ENCODE results near the gene CRYBB2. TPM values are rescaled to one million over a fixed set of nuclear protein-coding genes. Genes with fewer than 3 reads are reported as not detected.

CRYBB2 gene, protein sequence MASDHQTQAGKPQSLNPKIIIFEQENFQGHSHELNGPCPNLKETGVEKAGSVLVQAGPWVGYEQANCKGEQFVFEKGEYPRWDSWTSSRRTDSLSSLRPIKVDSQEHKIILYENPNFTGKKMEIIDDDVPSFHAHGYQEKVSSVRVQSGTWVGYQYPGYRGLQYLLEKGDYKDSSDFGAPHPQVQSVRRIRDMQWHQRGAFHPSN
- total RNA-seq, result not detected

DNA sequence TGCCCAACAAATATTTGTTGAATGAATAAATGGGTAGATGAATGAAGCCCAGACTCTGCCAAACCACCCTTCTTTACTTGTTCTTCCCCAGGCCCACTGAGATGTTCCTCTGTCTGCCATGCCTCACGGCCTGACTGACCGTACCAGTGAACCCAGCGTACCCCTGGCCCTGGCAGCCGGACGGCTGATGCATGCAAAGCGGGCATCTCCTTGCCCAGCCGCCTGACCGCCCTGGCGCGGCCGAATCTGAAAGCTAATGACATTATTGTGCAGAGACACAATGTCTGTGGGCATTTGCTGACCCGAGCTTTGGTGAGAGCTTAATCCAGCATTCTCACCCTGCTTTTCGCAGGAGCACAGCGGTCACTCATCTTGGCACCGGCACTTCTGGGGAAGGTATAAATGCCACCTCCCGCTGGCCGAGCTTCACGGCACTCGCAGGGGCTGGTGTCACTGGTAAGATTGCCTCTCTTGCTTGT is at the start of gene CRYBB2:
Gene CRYBB2, plus strand, starts transcription at position 429 of the 479 bp plus-strand sequence. CDS start 1,791 bp downstream, outside the sequence.
- DNase-seq (ENCODE audit: low spot score) (no peak), ATAC-seq (ENCODE audit: low FRiP score) (no peak)
- TF ChIP-seq, protein P1, sequence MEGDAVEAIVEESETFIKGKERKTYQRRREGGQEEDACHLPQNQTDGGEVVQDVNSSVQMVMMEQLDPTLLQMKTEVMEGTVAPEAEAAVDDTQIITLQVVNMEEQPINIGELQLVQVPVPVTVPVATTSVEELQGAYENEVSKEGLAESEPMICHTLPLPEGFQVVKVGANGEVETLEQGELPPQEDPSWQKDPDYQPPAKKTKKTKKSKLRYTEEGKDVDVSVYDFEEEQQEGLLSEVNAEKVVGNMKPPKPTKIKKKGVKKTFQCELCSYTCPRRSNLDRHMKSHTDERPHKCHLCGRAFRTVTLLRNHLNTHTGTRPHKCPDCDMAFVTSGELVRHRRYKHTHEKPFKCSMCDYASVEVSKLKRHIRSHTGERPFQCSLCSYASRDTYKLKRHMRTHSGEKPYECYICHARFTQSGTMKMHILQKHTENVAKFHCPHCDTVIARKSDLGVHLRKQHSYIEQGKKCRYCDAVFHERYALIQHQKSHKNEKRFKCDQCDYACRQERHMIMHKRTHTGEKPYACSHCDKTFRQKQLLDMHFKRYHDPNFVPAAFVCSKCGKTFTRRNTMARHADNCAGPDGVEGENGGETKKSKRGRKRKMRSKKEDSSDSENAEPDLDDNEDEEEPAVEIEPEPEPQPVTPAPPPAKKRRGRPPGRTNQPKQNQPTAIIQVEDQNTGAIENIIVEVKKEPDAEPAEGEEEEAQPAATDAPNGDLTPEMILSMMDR (IDR thresholded peaks at IDR 0.05), result no peak

DNA sequence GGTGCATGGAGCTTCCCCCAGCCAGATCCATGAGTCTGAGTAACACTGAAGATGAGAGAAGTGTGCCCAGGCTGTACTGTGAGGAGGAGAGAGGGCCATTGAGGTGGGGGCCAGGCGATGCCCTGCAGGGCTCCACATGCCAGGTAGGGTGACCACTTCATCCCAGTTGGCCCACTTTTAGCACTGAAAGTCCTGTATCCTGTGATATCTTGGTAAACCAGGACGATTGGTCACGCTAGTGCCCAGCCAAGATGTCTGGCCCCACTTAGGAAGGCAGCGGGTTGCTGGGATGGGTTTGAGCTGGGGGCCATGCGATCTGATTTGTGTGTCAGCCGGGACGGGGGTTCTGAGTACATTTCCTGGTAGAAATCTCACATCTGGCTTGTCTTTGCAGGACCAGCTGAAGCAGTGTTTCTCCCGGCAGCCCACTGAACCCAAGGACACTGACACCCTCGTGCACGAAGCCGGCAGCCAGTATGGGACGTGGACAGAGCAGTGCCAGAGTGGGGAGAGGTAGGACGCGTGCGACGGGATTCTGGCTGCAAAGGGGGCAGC is 48.9 kb upstream of the CRYBB2 start:
- DNase-seq (ENCODE audit: low spot score) (no peak), ATAC-seq (ENCODE audit: low FRiP score) (no peak)
- TF ChIP-seq, protein P1 (IDR thresholded peaks at IDR 0.05), result no peak

DNA sequence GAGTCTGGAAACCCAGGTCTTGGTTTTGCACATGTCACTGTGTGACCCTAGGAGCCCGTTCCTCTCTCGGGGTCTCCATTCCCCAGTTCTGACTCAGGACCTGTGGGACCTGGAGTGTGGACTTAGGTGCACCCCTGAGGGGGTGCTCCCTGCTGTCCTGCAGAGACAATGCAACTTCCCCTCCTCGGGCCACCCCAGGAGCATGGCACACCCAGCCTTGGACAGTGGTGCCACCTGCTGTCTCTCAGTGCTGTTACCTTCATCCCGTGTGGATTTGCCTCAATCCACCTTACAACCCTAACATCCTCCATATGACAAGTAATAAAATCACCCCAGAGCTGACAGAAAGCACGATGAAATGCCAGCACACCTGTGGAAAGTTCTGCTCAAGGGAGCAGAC is 47.3 kb upstream of the CRYBB2 start:
- DNase-seq (ENCODE audit: low spot score), result no peak
- TF ChIP-seq, protein P1 (IDR thresholded peaks at IDR 0.05), result no peak

DNA sequence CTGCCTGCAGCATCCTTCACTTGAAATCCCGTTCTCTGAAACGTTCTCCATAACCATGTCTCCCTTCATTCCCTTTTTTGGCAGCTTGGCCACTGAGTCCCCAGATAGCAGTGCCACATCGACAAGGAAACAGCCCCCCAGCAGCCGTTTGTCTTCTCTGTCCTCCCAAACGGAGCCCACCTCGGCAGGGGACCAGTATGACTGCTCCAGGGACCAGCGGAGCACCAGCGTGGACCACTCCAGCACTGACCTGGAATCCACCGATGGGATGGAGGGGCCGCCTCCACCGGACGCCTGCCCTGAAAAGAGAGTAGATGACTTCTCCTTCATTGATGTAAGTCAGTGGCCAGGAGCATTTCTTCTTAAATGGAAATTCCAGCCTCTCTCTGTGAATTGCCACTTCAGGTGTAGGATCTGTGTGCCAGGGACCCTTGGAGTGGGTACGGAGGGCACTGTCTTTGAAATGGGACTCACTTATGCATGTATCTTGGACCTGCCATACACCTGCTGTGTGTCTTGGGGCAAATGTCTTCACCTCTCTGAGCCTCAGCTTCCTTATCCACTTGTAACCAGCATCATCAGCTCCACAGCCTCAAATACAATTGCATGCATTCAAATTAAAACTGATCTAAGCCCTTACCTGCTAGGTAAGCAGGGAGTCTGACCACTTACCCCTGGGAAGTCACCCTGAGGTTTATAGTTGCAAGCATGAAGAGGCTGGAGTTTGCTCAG is 45.1 kb upstream of the CRYBB2 start:
- ATAC-seq (ENCODE audit: low FRiP score) (no peak), DNase-seq (ENCODE audit: low spot score) (no peak)
- TF ChIP-seq, protein P1 (IDR thresholded peaks at IDR 0.05), result no peak

More for the DNA sequence above, 47.3 kb upstream of the CRYBB2 start:
- ATAC-seq (ENCODE audit: low FRiP score), result no peak

DNA sequence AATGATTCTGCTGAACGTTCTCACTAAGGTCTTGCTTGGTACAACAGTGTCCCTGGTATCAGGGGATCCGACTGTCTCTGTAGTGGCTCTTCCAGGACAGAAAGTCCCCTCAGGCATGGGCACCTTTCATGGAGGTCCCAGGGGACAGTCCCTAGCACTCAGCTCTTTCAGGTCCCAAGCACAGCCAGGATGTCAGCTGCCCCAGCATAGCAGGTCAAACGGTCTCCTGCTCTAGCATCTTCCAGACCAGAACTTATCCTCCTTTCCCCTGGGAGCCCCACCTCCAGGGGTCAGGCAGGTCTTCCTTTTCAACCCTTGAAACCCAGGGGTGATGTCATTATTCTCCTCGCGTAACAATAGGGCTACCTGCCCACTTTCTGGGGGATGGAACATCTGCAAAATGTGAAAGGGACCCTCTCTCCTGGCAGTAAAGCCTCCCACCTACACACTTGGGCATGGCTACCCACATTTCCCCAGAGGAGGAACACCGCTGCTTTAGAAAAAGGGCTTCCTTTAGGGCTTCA is 44.5 kb upstream of the CRYBB2 start:
- TF ChIP-seq, protein P1 (IDR thresholded peaks at IDR 0.05), result no peak
- ATAC-seq (ENCODE audit: low FRiP score), result no peak
- DNase-seq (ENCODE audit: low spot score), result no peak

DNA sequence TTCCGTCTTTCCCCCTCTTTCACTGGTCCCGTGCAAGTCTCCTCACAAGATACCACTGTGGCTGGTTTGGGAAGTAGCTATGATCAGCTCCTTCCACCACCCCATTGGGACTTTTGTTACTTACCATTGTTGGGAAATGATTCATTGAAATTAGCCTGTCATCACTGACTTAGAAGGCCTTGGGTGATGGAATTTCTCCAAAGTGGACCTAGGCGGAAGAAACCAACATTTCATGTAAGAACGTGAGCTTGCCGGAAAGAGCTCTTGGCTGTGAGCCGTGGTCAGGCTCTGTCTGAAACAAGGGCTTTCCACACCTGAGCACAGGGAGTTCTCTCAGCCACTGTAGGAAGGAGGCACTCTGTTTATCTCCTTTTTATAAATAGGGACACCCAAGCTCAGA is 43.3 kb upstream of the CRYBB2 start:
- ATAC-seq (ENCODE audit: low FRiP score) (no peak), DNase-seq (ENCODE audit: low spot score) (no peak)
- TF ChIP-seq, protein P1 (IDR thresholded peaks at IDR 0.05), result no peak

Data from omental fat pad (tissue), 4 donors.